ENCODE results near the gene RCAN3.

RCAN3 gene

DNA sequence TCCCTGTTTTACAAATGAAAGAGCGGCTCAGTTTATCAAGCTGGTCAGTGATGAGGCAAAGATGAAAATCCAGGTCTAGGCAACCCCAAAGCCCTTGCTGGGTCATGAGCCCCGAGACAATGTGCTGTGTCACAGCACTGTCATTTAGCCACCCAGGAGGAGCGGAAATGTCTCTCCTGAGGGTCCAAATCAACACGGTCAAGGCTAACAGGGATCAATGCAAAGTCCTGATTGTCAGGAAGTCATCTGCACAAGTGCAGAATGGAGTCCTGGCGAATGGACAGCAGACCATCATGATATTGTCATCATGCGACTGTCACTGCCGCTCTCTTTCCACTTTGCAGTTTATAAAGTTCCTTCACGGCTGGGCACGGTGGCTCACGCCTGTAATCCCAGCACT, 83.5 kb downstream of the RCAN3 start:
- no peak for DNase-seq

DNA sequence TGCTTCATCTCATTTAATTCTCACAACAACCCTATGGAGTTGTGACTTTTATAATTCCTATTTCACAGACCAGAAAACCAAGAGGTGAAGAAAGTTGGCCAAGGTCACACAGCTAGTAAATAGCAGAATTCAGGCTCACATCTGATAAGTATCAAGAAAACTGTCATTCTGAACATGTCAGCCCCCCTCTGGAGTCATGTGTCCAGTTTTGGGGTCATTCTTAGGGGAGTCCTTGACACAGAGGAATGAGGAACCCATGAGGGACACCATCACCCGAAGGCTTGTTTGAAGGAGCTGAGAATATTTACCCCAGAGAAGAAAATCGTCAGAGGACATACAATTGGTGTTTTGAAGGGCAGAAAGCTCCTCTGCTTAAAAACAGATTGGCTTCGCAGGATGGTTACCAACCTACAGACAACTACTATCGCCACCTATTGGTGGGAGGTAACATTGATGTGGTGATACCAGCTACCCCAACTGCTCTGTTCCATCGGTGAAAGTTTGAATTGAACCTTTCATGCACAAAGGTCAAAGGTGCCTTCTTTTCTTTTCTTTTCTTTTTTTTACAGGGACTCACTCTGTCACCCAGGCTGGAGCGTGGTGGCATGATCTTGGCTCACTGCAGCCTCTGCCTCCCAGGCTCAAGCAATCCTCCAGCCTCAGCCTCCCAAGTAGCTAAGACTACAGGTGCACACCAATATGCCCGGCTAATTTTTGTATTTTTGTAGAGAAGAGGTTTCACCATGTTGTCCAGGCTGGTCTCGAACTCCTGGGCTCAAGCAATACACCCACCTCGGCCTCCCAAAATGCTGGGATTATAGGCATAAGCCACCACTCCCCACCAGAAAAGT, 84.6 kb downstream of the RCAN3 start:
- peak; percentile 56 for DNase-seq

DNA sequence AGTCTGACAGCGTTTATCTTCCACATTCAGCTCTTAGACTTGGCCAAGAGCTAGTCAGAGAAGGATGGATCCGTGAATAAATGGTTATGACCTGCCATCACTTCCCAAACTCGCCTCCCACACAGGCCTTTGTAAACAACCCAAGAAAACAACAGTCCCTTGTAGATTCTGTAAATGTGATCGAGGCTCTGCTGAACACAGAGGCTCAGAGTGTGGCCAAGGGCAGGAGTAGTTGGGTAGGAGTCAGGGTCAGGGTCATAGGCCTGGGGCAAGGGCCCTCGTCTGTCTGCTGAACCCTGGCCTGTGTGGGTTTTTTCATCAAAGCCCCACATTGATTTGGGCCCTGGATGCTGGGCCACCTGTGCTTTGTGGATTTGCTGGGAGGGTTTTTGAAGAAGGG, 85.9 kb downstream of the RCAN3 start:
- DNase-seq, result no peak

DNA sequence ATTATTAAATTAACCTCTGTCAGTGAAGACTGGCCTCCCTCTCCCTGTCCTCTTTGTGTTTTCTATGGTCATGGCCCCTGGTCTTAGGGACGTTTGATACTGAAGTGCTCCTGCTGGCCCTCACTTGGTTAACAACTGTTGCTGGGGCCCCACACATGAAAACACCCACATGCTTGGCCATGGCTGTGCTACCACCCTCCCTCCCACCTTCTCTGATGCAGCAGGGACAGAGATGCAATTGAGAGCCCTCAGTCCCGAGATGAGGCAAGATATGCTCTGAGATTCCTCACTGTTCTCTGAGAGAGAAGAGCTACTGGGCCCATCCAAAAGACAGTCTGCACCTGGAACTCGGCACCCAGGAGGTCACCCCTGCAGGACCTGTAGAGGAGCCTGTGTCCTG, 86.6 kb downstream of the RCAN3 start:
- no peak for DNase-seq
